Nephron (organoid): ENCODE measurements around the gene OBSCN.

ENCODE experiments used
- H3K27ac Mint-ChIP-seq, 3 experiments: 2 replicates each; pipeline ENCODE4 v1.8.0; 2020; ENCODE audit warnings: mixed read lengths in 3 of 3, mild to moderate bottlenecking in 2 of 3, moderate library complexity in 1 of 3
- H3K27me3 Mint-ChIP-seq: 2 replicates; pipeline ENCODE4 v1.8.0; 2021; ENCODE audit warnings: low read depth, mild to moderate bottlenecking, moderate library complexity, mixed read lengths
- H3K36me3 Mint-ChIP-seq: 2 replicates; pipeline ENCODE4 v1.8.0; 2020; ENCODE audit warnings: low read depth, mixed read lengths
- H3K4me1 Mint-ChIP-seq: 2 replicates; pipeline ENCODE4 v1.8.0; 2020; ENCODE audit warnings: mixed read lengths
- H3K4me3 Mint-ChIP-seq, 3 experiments: 2 replicates each; pipeline ENCODE4 v1.8.0; 2020; ENCODE audit warnings: mild to moderate bottlenecking in 3 of 3, mixed read lengths in 3 of 3, moderate library complexity in 2 of 3
- H3K9me3 Mint-ChIP-seq: 2 replicates; pipeline ENCODE4 v1.8.0; 2020; ENCODE audit warnings: mixed read lengths
- TF ChIP-seq, protein P1 (sequence below), 3 experiments: fragments of 200-600 bp; sonication (generic); IDR thresholded peaks; one replicate each; pipeline ENCODE4 v1.5.0; 2021; ENCODE audit warnings: antibody characterized with exemption in 3 of 3; ENCODE audit not compliant: unreplicated experiment in 3 of 3

The OBSCN gene

DNA sequence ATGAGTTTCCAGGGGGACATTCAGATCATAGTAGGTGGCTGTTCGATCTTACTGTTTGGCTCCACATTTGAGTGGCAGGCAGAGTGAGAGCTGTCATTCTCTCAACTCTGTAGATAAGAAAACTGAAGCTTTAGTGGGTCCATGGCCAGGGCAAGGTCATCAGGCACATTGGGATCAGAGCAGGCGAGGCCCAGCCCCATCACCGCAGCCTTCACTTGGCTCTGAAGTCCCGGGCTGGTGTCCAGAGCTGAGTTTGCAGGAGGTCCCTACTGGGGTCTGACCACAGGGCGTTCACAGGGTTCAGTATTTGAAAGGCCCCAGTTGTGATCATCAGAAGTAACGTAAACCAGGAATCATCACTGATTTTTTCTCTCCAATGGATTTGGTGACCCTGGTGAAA lies 76.7 kb downstream of the OBSCN start:
- Mint-ChIP-seq H3K9me3 (no peaks in the 10 kb centered on the region), H3K4me1 (no peaks in the 10 kb centered on the region), H3K27ac (no peak overlapping the region), H3K27me3 (no peaks in the 10 kb centered on the region), H3K36me3 (peaks cover 34% of the 10 kb centered on the region), H3K4me3 (no peak overlapping the region)
- TF ChIP-seq, protein P1, sequence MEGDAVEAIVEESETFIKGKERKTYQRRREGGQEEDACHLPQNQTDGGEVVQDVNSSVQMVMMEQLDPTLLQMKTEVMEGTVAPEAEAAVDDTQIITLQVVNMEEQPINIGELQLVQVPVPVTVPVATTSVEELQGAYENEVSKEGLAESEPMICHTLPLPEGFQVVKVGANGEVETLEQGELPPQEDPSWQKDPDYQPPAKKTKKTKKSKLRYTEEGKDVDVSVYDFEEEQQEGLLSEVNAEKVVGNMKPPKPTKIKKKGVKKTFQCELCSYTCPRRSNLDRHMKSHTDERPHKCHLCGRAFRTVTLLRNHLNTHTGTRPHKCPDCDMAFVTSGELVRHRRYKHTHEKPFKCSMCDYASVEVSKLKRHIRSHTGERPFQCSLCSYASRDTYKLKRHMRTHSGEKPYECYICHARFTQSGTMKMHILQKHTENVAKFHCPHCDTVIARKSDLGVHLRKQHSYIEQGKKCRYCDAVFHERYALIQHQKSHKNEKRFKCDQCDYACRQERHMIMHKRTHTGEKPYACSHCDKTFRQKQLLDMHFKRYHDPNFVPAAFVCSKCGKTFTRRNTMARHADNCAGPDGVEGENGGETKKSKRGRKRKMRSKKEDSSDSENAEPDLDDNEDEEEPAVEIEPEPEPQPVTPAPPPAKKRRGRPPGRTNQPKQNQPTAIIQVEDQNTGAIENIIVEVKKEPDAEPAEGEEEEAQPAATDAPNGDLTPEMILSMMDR (IDR thresholded peaks at IDR 0.05; ENCODE audit: unreplicated experiment in 3 of 3) = no peak

DNA sequence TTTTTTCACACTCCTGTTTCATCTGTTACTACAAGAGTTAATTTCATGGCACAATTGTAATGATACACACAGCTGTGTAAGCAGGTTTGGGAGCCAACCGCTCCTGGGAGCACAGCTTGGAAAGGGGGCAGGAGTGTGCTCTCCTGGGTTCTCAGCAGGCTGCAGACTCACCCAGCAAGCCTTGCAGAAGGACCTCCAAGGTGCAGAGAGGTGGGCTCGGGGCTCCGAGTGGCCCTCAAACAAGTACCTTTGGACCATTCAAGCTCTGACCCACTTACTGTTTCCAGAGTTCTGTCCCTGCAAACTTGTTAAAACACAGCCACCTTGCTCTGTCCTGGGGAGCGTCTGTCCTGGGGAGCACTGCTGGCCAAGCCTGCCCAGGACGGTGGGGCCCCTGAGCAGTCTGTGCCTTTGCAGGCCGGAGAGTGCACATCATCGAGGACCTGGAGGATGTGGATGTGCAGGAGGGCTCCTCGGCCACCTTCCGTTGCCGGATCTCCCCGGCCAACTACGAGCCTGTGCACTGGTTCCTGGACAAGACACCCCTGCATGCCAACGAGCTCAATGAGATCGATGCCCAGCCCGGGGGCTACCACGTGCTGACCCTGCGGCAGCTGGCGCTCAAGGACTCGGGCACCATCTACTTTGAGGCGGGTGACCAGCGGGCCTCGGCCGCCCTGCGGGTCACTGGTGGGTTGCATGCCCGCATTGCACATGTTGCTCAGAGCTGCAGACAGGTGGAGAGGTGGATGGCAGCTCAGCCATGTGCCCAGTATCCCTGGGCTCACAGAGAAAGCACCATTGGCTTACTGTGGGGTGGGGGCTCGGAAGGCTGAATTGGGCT lies 78.0 kb downstream of the OBSCN start:
- Mint-ChIP-seq H3K9me3 (no peaks in the 10 kb centered on the region), H3K4me1 (no peaks in the 10 kb centered on the region), H3K36me3 (peaks cover 31% of the 10 kb centered on the region), H3K4me3 (no peak overlapping the region), H3K27me3 (no peaks in the 10 kb centered on the region), H3K27ac (no peak overlapping the region)
- TF ChIP-seq, protein P1 (IDR thresholded peaks at IDR 0.05; ENCODE audit: unreplicated experiment in 3 of 3) = no peak

DNA sequence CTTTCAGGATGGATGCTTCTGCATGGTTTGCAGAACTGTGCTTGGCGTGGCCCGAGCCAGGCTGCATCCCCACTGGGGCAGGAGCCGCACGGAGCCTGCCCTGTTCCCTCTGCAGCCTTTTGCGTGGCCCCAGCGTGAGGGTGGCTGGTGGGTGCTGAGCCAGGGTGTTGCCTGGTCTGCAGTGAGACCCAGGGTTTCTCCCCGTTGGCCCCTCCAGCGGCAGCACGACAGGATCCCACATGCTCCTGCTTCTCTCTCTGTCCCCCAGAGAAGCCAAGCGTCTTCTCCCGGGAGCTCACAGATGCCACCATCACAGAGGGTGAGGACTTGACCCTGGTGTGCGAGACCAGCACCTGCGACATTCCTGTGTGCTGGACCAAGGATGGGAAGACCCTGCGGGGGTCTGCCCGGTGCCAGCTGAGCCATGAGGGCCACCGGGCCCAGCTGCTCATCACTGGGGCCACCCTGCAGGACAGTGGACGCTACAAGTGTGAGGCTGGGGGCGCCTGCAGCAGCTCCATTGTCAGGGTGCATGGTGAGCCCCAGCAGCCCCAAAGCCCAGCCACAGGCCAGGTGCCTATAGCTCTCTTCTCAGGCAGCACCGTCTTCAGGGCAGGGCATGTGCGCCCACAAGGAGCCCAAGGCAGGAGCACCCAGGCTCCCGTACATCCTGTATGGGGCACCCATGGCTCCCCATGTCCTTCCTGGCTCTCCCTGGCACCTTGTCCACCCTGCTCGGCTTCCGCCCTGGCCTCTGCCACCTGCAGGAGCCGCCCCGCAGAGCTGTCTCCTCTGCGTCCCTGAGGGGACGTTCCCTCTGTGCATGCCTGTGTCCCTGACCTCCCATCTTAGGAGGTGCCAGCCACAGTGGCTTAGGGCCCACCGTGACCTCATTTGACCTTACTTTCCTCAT lies 78.9 kb downstream of the OBSCN start:
- H3K36me3 Mint-ChIP-seq = peaks cover 31% of the 10 kb centered on the region
- no peak overlapping the region for H3K27ac Mint-ChIP-seq
- H3K4me3 Mint-ChIP-seq = no peak overlapping the region
- TF ChIP-seq, protein P1 (IDR thresholded peaks at IDR 0.05; ENCODE audit: unreplicated experiment in 3 of 3) = no peak
- H3K9me3 Mint-ChIP-seq = no peaks in the 10 kb centered on the region
- H3K4me1 Mint-ChIP-seq = no peaks in the 10 kb centered on the region
- H3K27me3 Mint-ChIP-seq = no peaks in the 10 kb centered on the region

DNA sequence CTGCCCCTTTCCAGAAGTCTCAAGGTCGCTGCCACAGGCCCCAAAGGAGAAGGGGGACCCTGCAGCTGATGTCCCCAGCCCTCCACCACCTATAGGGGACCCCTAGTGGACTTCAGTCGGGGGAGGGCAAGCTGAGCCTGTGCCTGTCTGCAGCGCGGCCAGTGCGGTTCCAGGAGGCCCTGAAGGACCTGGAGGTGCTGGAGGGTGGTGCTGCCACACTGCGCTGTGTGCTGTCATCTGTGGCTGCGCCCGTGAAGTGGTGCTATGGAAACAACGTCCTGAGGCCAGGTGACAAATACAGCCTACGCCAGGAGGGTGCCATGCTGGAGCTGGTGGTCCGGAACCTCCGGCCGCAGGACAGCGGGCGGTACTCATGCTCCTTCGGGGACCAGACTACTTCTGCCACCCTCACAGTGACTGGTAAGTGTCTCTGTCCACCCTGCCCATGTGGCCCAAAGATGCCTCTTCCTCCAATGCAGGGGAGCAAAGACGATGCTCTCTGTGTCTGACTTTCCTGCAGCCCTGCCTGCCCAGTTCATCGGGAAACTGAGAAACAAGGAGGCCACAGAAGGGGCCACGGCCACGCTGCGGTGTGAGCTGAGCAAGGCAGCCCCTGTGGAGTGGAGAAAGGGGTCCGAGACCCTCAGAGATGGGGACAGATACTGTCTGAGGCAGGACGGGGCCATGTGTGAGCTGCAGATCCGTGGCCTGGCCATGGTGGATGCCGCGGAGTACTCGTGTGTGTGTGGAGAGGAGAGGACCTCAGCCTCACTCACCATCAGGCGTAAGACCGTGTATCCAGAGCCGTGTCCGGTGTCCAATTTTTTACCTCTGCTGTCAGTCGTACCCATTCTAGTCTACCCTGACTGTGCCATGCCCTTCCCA lies 79.9 kb downstream of the OBSCN start:
- Mint-ChIP-seq H3K27ac (no peak overlapping the region), H3K4me3 (no peak overlapping the region), H3K27me3 (no peaks in the 10 kb centered on the region), H3K4me1 (no peaks in the 10 kb centered on the region), H3K36me3 (peaks cover 38% of the 10 kb centered on the region), H3K9me3 (no peaks in the 10 kb centered on the region)
- TF ChIP-seq, protein P1 (IDR thresholded peaks at IDR 0.05; ENCODE audit: unreplicated experiment in 3 of 3) = no peak

DNA sequence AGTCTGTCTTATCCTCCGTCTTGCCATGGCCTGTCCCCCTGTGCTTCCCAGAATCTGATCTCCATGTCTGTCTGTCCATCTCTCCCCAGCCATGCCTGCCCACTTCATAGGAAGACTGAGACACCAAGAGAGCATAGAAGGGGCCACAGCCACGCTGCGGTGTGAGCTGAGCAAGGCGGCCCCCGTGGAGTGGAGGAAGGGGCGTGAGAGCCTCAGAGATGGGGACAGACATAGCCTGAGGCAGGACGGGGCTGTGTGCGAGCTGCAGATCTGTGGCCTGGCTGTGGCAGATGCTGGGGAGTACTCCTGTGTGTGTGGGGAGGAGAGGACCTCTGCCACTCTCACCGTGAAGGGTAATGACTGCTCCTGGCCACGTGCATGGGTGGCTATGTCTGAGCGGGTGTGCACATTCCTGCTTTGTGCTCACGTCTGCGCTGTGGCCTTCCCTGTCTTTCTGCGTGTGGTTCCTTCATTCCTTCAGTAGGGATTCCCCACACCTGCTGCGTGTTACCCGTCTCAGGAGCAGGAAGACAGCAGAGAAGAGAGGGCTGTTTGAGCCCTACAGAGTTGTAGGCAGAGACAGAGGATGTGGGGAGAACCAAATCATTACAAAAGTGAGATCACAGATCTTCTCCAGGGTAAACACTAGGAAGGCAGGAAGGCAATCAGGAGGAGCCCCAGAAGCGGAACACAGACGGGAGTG lies 80.8 kb downstream of the OBSCN start:
- H3K9me3 Mint-ChIP-seq = no peaks in the 10 kb centered on the region
- TF ChIP-seq, protein P1 (IDR thresholded peaks at IDR 0.05; ENCODE audit: unreplicated experiment in 3 of 3) = no peak
- no peaks in the 10 kb centered on the region for H3K27me3 Mint-ChIP-seq
- no peak overlapping the region for H3K4me3 Mint-ChIP-seq
- peaks cover 46% of the 10 kb centered on the region for H3K36me3 Mint-ChIP-seq
- no peaks in the 10 kb centered on the region for H3K4me1 Mint-ChIP-seq
- peak overlapping the region in 1 of 3 experiments; percentile 14 for H3K27ac Mint-ChIP-seq
